AG04450 (cell line): ENCODE measurements around the gene CACNG8. TPM values are rescaled to one million over a fixed set of nuclear protein-coding genes. Genes with fewer than 3 reads are reported as not detected.

Experiments
- CTCF ChIA-PET: fragments of 300-600, 350-600 bp; formaldehyde crosslinking; extraction: SDS; loops from one replicate; lab custom pipeline; 2022; ENCODE audit warnings: antibody characterized with exemption, inconsistent platforms; lab: Charles Lee
- POLR2A ChIA-PET: fragments of 350-600 bp; formaldehyde crosslinking; extraction: SDS; loops from one replicate; lab custom pipeline; 2021; ENCODE audit warnings: antibody characterized with exemption, inconsistent platforms; lab: Yijun Ruan, JAX
- DNase-seq: peaks from one replicate; pipeline ENCODE4 v3.0.0-alpha.2; 2011; ENCODE audit warnings: low read depth, low spot score
- H3K27ac ChIP-seq: one replicate; pipeline ENCODE4 v1.5.1; 2012; ENCODE audit warnings: low read depth, low read length, control low read depth
- H3K27me3 ChIP-seq: one replicate; pipeline ENCODE4 v1.6.0; 2012; ENCODE audit warnings: low read length; ENCODE audit not compliant: control insufficient read depth, insufficient read depth
- H3K4me3 ChIP-seq: 2 replicates; pipeline ENCODE4 v1.5.1; 2011; ENCODE audit warnings: mild to moderate bottlenecking, low read depth, low read length, control low read depth
- H3K9me3 ChIP-seq: 2 replicates; pipeline ENCODE4 v1.5.1; 2012; ENCODE audit warnings: low read length; ENCODE audit not compliant: control insufficient read depth, insufficient read depth
- CTCF ChIP-seq: IDR thresholded peaks from 2 replicates; pipeline ENCODE4 v1.5.1; 2011; ENCODE audit warnings: low read depth, low read length, control low read depth, inconsistent platforms
- polyA plus RNA-seq: library from polyadenylated mRNA; depleted of rRNA; stranded (reverse); fragments of >200 nt; gene quantifications from 2 replicates; pipeline ENCODE4 v1.2.3, GENCODE V29; 2011

The CACNG8 gene
- polyA plus RNA-seq, 1 experiment = 0.33 TPM

- Histone ChIP-seq H3K9me3 (no peaks in the 10 kb centered on the region), H3K4me3 (no peak overlapping the region), H3K27ac (no peak overlapping the region), H3K27me3 (no peaks in the 10 kb centered on the region)
- ChIA-PET CTCF (interaction anchor here (0.6 kb wide), 1 partner anchor 36 kb away, joined by 6 read pairs; no protein-coding TSS in a partner anchor), POLR2A (no interaction called here)
- no peak for DNase-seq
- TF ChIP-seq CTCF = no peak
These were observed 10.8 kb upstream of the CACNG8 start for GRCh38 chr19:53951947-53952346.

- no peak for TF ChIP-seq CTCF
- CTCF ChIA-PET = no interaction called here
- Histone ChIP-seq H3K9me3 (no peaks in the 10 kb centered on the region), H3K27me3 (peaks cover 12% of the 10 kb centered on the region), H3K27ac (no peak overlapping the region), H3K4me3 (no peak overlapping the region)
- POLR2A ChIA-PET = no interaction called here
- DNase-seq = no peak
These were observed 9.4 kb upstream of the CACNG8 start for GRCh38 chr19:53953383-53953782.

- TF ChIP-seq CTCF = no peak
- no peak for DNase-seq
- Histone ChIP-seq H3K27ac (no peak overlapping the region), H3K27me3 (peaks cover 28% of the 10 kb centered on the region), H3K4me3 (no peak overlapping the region), H3K9me3 (no peaks in the 10 kb centered on the region)
- ChIA-PET CTCF (no interaction called here), POLR2A (no interaction called here)
These were observed 5.1 kb upstream of the CACNG8 start for GRCh38 chr19:53957448-53958167.

- TF ChIP-seq CTCF = no peak
- Histone ChIP-seq H3K27ac (no peak overlapping the region), H3K4me3 (no peak overlapping the region), H3K27me3 (peaks cover 28% of the 10 kb centered on the region), H3K9me3 (no peaks in the 10 kb centered on the region)
- ChIA-PET CTCF (no interaction called here), POLR2A (no interaction called here)
- no peak for DNase-seq
These were observed 4.6 kb upstream of the CACNG8 start for GRCh38 chr19:53958168-53958571.
